NCI-H2227 treated with DMSO at 0.1 percent for 48 hours (cell line): ENCODE data around the gene SEC62.

Experiments
- DNase-seq: peaks from one replicate; lab custom pipeline; 2025; lab: John Stamatoyannopoulos, UW

The SEC62 gene

GRCh38 chr3:169966951-169967915 is 626 bp downstream of the SEC62 start:
- DNase-seq, result peak; percentile 85

GRCh38 chr3:169968224-169968885 is 1.7 kb downstream of the SEC62 start:
- DNase-seq, result no peak

- no peak for DNase-seq
Measured at GRCh38 chr3:169969174-169970095, 2.8 kb downstream of the SEC62 start.

- no peak for DNase-seq
Measured at GRCh38 chr3:169970847-169971246, 4.2 kb downstream of the SEC62 start.

- no peak for DNase-seq
Measured at GRCh38 chr3:169971522-169971921, 4.9 kb downstream of the SEC62 start.

- DNase-seq, result no peak
Measured at GRCh38 chr3:169980055-169980454, 13.4 kb downstream of the SEC62 start.

- no peak for DNase-seq
Measured at GRCh38 chr3:169984292-169984691, 17.7 kb downstream of the SEC62 start.

- DNase-seq, result no peak
Measured at GRCh38 chr3:169990431-169990830, 23.8 kb downstream of the SEC62 start.

GRCh38 chr3:169992156-169992555 is 25.5 kb downstream of the SEC62 start:
- no peak for DNase-seq

GRCh38 chr3:169992781-169993180 is 26.2 kb downstream of the SEC62 start:
- no peak for DNase-seq

GRCh38 chr3:169993761-169994160 is 27.2 kb downstream of the SEC62 start:
- no peak for DNase-seq

- DNase-seq, result no peak
Measured at GRCh38 chr3:169996063-169996462, 29.5 kb downstream of the SEC62 start.

- no peak for DNase-seq
Measured at GRCh38 chr3:169998668-169999131, 32.1 kb downstream of the SEC62 start.

- DNase-seq, result no peak
Measured at GRCh38 chr3:169999433-169999832, 32.8 kb downstream of the SEC62 start.

- DNase-seq, result no peak
Measured at GRCh38 chr3:170000051-170000450, 33.4 kb downstream of the SEC62 start.

- DNase-seq, result no peak
Measured at GRCh38 chr3:170002231-170002630, 35.6 kb downstream of the SEC62 start.

GRCh38 chr3:170002879-170003278 is 36.3 kb downstream of the SEC62 start:
- no peak for DNase-seq

GRCh38 chr3:170003881-170004356 is 37.3 kb downstream of the SEC62 start:
- DNase-seq, result no peak

GRCh38 chr3:170007031-170007663 is 40.5 kb downstream of the SEC62 start:
- DNase-seq, result no peak

- no peak for DNase-seq
Measured at GRCh38 chr3:170010498-170010897, 43.9 kb downstream of the SEC62 start.

GRCh38 chr3:170012683-170013400 is 46.2 kb downstream of the SEC62 start:
- peak; percentile 8 for DNase-seq
